Measurements from ENCODE around the gene ARHGAP42.

GRCh38 chr11:100757646-100758045, 70.6 kb downstream of the ARHGAP42 start:
- TF ChIP-seq, protein P1, sequence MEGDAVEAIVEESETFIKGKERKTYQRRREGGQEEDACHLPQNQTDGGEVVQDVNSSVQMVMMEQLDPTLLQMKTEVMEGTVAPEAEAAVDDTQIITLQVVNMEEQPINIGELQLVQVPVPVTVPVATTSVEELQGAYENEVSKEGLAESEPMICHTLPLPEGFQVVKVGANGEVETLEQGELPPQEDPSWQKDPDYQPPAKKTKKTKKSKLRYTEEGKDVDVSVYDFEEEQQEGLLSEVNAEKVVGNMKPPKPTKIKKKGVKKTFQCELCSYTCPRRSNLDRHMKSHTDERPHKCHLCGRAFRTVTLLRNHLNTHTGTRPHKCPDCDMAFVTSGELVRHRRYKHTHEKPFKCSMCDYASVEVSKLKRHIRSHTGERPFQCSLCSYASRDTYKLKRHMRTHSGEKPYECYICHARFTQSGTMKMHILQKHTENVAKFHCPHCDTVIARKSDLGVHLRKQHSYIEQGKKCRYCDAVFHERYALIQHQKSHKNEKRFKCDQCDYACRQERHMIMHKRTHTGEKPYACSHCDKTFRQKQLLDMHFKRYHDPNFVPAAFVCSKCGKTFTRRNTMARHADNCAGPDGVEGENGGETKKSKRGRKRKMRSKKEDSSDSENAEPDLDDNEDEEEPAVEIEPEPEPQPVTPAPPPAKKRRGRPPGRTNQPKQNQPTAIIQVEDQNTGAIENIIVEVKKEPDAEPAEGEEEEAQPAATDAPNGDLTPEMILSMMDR (conservative IDR thresholded peaks at IDR 0.05; ENCODE audit: low read depth, low read length), result no peak
- TF ChIP-seq EZH2 (IDR thresholded peaks at IDR 0.05; ENCODE audit: borderline replicate concordance, low read depth, low read length, poor library complexity, severe bottlenecking), result no peak

All from A673 (cell line).